GM21737 (cell line): Measurements from ENCODE around the gene SLC9C2.
"Not testable (repeated sequence)": the region's sequence is repeated elsewhere in the genome, so short reads cannot be mapped to it uniquely, and the experiment has no call there.

ENCODE experiments used
- ATAC-seq: cut with Tn5 transposase; IDR thresholded peaks from one replicate; pipeline ENCODE4 v1.9.1; 2021; ENCODE audit warnings: mild to moderate bottlenecking, moderate library complexity; ENCODE audit not compliant: unreplicated experiment

The SLC9C2 gene

DNA sequence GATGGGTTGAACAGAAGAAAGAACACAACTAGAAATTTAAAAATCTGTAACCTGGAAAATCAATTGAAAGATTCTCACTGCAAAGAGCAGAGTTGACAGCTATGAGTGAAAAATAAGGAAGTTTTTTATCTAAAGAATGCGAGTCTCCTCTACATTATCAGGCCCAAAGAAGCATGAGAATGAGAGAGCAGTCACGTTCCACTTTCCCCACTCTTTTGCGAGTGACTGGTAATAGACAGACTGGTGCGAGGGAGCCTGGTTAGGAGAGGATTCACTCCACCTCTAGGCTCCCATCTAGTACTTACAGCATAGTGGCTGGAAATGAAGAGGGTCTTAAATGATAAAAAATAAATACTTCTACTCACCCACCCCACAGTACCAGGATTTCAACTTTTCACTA, 73.8 kb downstream of the SLC9C2 start:
- ATAC-seq, result no peak

DNA sequence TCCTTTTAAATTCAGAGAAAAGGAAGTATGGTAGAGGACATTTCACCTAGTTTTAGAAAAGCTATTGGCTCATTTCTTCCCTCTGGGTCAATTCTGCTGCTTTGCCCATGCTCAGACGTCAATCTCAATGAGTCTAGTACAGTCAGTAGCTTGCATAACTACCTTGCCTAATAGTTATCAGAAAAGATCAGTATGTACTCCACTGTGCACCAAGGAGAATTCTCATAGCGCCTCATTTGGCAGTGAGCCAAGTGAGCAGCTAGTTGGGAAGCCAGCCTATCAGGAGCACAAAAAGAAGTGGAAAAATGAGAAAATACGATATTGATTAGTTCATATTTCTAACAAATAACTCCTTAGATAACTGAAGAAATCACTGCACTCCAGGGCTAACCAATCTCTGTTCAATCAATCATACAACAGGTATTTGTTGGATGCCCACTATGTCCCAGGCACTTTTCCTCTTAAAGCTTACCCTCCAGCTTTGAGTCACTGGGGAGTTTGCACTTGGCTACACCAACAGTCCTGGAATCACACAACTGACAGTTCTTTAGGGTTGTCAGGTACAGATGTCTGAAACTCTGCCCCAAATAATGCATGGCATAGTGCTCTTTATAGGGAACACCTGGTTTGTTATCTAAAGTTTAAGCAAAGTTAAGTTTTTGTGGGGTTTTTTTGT, 75.6 kb downstream of the SLC9C2 start:
- no peak for ATAC-seq

DNA sequence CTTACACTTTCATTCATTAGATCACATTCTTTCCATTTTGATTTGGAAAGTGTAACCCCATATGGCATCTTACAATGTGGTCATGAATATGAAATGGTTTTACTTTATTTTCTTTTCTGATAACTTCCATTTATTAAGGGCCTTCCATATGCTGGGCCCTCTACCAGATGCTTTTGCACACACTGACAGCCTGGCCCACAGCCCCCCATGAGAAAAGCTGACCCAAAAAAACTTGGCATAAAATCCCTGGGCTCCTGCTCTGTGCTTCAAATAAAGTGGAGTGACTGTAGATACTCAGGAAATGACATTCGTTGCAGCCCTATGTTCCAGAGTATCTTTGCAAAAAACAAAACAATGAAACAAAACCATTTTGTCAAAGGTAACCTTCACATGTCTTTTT, 76.9 kb downstream of the SLC9C2 start:
- no peak for ATAC-seq

DNA sequence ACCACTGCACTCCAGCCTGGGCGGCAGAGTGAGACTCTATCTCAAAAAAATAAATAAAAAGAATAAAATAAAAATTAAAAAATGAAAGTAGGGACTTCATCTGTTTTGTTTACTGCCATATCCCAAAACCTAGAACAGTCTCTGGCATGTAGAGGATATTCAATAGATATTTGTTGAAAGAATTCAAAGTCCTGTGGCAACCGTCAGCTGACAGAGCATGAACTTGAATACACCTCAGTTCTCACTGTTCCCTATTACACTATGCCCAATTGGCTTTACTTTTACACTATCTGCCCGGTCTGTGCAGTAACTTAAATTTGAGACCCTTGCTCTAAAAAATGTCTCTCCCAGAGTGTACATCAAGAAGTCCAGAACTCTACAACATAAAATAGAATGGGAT, 79.5 kb downstream of the SLC9C2 start:
- ATAC-seq, result no peak

DNA sequence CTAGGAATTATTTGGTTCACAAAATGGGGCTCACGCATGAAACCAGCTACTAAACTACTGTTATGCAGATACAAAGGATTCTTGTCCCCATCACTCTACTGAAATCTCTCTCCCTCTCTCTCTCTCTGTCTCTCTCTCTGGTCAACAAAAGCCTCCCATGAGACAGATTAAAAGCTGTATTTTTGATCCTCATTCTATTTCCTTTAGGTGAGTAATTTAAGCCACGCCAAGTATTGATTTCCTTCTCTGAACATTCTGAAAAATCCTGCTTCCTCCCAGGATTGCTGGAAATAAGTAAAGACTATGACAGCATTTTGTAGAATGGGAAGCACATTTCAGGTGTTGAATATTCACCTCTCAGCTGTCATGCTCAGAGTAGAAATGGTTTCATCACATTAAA, 82.1 kb downstream of the SLC9C2 start:
- ATAC-seq, result no peak

DNA sequence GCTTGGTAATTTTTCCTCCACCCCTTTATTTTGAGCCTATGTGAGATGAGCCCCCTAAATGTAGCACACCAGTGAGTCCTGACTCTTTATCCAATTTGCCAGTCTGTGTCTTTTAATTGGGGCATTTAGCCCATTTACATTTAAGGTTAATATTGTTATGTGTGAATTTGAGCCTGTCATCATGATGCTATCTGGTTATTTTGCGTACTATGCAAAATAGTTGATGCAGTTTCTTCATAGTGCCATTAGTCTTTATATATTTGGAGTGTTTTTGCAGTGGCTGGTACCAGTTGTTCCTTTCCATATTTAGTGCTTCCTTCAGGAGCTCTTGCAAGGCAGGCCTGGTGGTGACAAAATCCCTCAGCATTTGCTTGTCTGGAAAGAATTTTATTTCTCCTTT, 88.4 kb downstream of the SLC9C2 start:
- ATAC-seq, result not testable (repeated sequence)

DNA sequence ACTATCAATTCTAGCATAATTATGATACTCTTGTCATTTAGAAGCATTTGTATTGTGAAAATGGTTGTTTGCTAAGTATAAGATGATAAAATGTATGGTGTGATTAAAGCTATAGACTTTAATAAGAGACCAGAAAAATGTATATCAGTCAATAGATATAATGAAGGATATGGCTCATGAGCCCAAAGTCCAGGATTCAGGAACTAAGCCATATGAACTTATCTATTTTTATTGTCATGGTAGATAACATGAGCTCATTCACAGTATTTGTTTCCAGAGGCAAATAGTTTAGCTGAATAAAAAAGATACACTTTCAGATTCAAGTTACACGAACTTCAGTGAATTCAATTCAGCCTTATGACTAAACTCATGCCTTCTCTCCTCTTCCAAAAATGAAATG, 93.1 kb downstream of the SLC9C2 start:
- ATAC-seq, result no peak

DNA sequence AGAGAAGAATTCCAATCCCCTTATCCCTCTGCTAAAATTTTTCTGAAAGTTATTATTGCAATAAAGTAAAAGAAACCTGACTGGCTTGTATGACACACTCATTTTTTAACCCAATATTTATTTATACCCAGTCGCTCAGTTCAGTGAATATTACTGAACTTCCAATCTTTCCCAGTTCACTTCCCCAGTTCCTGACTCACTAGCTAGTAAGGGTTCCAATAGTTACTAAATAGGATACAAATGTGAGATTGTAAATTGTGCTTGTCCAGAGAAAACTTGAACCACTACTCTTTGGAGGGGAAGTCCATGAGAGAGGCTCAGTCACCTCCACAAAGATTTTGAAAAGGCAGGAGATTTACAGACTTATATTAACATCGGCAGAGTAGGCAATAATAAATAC, 94.3 kb downstream of the SLC9C2 start:
- ATAC-seq, result no peak

DNA sequence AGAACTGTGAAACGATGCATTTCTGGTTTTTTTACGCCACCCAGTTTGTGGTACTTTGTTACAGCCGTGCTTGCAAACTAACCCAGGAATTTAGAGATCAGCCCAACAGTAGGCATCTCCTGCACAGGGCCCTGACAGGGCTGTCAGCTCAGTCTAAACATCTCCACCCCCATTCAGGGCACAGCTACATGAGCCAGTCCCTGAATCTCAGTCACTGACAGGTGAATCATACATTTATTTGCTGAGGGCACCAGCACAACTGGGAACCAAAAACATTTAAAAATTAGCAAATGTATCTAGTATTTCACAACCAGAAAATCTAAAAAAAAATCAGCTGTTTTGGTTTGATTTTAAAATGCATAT, 95.0 kb downstream of the SLC9C2 start:
- ATAC-seq, result no peak

DNA sequence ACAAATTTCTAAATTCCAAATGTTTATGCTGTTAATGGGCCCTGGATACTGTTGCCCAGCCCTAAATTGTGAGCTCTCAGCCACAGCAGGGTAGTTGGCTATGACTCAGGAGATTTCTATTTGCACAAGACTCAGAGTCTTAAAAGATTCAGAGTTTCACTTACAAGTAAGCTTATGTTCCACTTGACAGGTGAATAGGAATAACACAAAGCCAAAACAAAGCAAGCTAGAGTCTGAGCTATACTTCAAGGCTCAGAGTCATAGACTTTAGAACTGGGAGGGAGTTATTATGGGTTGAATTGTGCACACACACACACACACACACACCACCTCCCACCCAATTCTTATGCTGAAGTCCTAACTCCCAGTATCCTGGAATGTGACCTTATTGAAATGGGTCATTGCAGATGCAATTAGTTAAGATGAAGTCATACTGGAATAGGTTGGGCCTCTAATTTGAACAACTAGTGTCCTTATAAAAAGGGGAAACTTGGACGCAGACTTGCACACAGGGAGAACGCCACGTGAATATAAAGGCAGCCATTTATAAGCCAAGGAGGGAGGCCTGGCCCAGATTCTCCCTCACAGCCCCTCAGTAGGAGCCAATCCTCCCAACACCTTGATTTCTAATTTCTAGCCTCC, 95.5 kb downstream of the SLC9C2 start:
- no peak for ATAC-seq

DNA sequence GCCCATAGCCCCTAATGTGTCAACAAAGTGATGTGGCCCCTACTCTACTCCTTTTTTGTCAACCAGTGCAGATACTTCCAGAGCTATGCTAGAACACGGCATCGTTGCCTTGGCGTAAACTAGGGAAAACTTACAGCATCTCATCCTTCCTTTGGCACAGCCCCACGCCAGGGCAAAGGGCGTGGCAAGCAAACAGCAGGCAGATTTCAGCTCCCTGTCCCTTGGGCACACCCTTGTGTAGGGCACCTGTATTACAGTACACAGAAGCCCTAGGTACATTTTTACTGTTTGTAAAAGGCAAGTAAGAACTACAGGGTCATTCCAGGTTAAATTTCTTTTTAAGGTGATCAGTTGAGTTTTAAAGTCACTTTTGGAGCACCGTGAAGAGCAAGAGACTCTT, 96.4 kb downstream of the SLC9C2 start:
- no peak for ATAC-seq

DNA sequence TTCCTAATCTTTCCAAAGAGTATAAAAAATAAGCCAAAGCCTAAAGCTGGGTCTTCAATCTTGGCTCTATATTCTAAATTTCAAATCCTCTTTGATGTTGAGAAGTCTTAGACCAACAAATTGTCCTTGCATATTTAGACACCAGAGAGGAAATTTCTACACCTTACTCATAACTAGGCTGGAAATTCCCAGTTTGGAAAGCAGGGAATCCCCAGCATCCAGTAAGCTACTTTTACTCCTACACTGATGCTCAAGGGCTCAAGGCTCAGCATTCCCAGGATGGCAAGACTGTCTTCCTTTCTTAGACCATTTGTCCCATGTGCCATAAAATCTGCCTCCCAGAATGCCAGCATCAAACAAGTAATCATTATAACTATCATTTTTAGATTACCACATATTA, 97.5 kb downstream of the SLC9C2 start:
- ATAC-seq, result no peak

DNA sequence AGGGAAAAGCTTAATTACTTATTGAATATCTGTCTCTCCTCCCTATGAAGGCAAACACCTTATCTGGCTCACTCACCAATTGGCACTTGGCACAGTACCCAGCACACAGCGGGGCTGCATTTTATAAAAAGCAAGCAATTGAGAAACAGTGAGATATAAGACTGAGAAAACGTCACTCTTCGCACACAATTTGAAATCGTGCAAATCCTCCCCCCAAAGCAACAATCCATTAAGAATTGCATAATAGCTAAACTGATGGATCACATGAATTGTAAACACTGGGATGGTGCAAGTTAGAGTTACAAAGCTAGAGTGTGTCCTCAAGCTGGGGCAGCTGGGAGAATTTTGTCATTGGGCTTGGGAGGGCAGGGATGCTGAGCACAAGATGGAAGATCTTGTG, 98.6 kb downstream of the SLC9C2 start:
- no peak for ATAC-seq

DNA sequence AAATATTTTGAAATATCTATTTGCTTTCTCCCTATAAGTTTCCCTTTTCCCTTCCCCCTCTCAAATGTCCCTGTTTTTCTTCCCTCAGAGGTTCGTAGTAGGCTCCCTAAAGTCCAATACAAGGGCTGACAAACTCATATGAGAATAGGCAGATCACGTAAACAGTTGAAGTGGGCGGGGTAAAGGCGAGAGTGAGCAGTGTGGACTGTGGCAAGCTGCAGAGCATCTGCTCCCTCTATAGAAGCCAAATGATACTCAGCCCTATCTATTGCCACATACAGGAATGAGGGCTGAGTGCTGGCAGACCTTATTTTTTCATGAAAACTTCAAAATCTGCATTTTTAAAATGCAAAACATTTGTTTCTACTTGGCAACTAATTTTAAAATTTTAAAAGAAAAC, 99.5 kb downstream of the SLC9C2 start:
- no peak for ATAC-seq

DNA sequence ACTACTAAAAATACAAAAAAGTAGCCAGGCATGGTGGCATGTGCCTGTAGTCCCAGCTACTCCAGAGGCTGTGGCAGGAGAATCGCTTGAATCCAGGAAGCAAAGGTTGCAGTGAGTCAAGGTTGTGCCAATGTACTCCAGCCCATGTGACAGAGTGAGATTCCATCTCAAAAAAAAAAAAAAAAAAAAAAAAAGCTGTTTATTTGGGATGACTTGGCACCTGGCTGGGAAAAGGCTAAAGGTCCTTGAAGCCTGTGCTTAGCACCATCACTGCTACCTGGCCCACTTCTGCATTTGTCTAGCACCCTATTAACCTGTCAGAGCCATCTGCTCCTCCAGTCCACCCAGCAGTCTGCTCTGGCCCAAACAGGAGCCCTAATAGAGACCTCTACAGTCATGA, 100.8 kb downstream of the SLC9C2 start:
- no peak for ATAC-seq

DNA sequence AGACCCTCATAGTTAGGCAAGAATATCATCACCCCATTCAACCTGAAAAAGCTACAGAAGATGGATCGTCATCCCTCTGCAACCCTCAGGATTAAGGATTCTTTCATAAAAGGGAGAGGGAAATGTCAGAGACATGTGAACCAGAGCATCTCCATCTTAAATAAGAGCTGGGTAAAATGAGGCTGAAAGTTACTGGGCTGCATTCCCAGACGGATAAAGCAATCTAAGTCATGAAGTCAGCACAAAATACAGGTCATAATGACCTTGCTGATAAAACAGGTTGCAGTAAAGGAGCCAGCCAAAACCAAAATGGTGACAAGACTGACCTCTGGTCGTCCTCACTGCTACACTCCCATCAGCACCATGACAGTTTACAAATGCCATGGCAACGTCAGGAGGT, 103.1 kb downstream of the SLC9C2 start:
- no peak for ATAC-seq

DNA sequence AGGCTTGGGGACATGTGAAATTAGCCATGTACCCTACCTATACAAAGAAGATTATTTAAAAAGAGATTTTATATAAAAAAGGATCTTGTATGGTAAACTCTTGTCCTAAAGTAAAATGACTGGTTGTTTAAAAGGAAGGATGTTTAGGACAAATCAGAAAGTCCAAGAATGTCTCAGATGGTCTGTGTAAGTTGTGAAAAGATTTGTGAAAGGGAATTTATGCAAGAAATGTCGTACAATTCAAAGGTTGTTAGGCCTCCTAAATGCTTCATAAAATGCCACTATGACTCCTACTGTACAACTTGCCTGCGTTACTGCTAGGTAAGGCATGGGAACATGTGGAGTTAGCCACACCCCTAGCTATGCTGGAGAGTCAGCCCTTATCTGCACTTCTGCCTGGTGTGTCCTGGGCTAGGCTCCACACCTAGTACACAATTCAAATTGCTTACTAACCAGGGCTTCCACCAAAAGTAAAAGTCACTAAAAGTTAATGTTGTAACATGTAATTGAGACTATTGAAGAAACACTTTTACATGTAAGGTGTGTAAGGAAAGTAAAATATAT, 106.0 kb downstream of the SLC9C2 start:
- no peak for ATAC-seq

DNA sequence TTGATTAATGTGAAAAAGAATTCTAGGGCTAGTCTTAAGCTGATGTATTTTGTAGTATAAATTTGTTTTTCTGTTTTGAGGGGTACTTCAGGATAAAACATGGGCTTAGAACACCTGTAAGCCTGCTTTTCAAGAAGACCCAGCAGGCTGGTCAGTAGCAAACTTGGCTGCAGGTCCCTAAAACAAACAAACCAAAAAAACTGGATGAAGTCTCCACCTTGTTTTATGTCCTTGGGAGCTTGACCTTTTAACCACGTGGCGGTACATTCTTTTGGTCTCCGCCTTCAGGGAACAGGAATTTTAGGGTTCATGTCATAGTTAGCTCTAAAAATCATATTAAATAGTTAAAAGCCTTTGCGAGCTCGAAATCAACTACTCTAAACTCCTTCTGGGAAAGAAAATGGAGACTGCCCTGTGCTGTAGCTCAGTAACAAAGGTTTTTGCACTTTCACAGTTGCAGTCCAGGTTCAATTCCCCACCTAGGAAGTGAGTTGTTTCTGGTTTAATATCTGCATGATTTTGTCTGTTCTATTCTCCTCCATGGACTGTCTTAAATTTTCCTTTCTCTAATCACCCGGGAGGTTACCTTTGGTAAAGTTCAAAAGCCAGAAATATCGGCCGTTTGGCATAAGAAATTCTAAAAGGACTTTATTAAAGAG, 107.1 kb downstream of the SLC9C2 start:
- ATAC-seq, result no peak

DNA sequence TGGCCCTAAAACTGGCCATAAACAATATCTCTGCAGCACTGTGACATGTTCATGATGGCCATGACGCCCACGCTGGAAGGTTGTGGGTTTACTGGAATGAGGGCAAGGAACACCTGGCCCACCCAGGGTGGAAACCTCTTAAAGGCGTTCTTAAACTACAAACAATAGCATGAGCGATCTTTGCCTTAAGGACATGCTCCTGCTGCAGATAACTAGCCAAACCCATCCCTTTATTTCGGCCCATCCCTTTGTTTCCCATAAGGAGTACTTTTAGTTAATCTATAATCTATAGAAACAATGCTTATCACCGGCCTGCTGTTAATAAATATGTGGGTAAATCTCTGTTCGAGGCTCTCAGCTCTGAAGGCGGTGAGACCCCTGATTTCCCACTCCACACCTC, 109.7 kb downstream of the SLC9C2 start:
- ATAC-seq, result not testable (repeated sequence)

DNA sequence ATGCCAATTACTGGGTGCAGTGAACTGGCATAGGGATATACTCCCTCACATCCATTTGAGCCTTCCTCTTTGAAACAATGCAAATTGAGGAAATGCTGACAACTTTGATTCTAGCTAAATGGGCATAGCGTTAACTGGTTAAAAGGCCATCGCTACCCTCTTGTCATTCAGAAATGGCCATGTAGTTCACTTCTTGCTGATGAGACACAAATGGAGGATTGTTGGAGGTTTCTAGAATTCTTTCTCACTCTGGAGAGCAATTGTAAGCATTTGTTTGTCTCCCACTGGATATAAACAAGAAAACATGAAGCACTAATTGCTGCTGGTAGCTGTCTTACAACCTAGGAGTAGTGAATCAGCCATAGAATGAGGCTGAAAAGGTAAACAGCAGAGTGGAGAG, 111.4 kb downstream of the SLC9C2 start:
- ATAC-seq, result no peak

DNA sequence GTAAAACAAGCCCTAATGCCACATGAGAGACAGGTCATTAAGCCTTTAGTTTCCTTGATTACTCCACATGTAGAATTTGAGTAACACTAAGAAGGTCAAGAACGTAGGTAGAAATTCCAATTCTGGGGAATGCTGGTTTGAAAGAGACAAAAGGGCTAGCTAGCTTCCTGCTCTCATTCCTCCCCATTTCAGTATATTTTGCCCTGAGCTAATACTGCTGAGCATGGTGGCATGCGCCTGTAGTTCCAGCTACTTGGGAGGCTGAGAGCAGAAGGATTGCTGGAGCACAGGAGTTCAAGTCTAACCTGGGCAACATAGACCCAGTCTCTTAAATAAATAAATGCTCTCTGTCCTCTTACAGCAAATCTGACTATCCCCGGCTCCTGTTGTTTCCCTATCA, 112.9 kb downstream of the SLC9C2 start:
- no peak for ATAC-seq

DNA sequence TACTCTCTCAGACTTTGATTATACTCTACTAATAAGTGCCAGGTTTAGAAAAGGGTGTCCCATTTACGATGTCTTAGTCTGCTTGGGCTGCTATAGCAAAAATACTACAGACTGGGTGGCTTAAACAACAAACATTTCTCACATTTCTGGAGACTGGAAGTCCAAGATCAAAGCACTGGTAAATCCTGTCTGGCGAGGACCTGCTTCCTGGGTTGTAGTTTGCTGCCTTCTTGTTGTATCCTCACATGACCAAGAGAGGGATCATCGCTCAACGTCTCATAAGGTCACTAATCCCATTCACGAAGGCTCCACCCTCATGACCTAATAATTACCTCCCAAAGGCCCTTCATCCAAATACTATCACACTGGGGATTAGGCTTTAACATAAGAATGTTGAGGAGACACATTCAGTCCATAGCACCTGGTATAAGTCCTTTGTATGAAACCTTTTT, 113.7 kb downstream of the SLC9C2 start:
- ATAC-seq, result no peak
